Ovary (tissue), 10 donors: ENCODE results near the gene TBL2. TPM values are rescaled to one million over a fixed set of nuclear protein-coding genes. Genes with fewer than 3 reads are reported as not detected.

Experiments
- DNase-seq, 5 donors: peaks; one replicate each; pipeline ENCODE4 v3.0.0-alpha.2; 2019 to 2020
- H3K27ac ChIP-seq, 2 donors: fragments of 200-600 bp; one replicate each; pipeline versions ENCODE4 v1.5.1 to v1.8.0; 2019 to 2022
- H3K27me3 ChIP-seq: fragments of 200-600 bp; one replicate; pipeline ENCODE4 v1.8.0; 2022
- H3K36me3 ChIP-seq: fragments of 200-600 bp; sonication (generic); one replicate; pipeline ENCODE4 v1.5.1; 2019
- H3K4me1 ChIP-seq: one replicate; pipeline ENCODE4 v1.8.1; 2013; ENCODE audit warnings: mild to moderate bottlenecking, moderate library complexity; ENCODE audit not compliant: insufficient read depth
- H3K4me3 ChIP-seq: fragments of 200-600 bp; sonication (generic); one replicate; pipeline ENCODE4 v1.5.1; 2017
- H3K9me3 ChIP-seq, 2 donors: fragments of 200-600 bp in 1 of 2; sonication (generic) in 1 of 2; one replicate each; pipeline versions ENCODE4 v1.5.1 to v1.8.1; 2013 to 2019; ENCODE audit warnings: mild to moderate bottlenecking in 1 of 2, moderate library complexity in 1 of 2
- EP300 ChIP-seq: sonication (generic); formaldehyde crosslinking; IDR thresholded peaks from one replicate; pipeline ENCODE4 v1.6.1; 2017; ENCODE audit warnings: antibody characterized with exemption
- POLR2A ChIP-seq: fragments of 450-650 bp; IDR thresholded peaks from one replicate; pipeline ENCODE4 v1.6.1; 2017; ENCODE audit warnings: antibody characterized with exemption, mild to moderate bottlenecking, moderate library complexity
- WGBS, 3 donors: extraction: QIAGEN DNeasy Blood & Tissue Kit in 1 of 3; methylation state at CpG; one replicate each; pipeline versions ENCODE4 v1.1.5 to v1.1.7; 2013 to 2017; 5-methylcytosine and 5-hydroxymethylcytosine counted together
- intact Hi-C, 4 donors: fragments of 100-400 bp; cut with DNase I; formaldehyde crosslinking; loops; one replicate each; pipeline versions ENCODE4 v1.11.0 to v1.15.1; 2022 to 2023
- long read RNA-seq, 3 donors: library from polyadenylated mRNA in 2 of 3; unstranded in 2 of 3; transcript quantifications; one replicate each; pipeline ENCODE4 v2.0.0 and lab custom pipeline, GENCODE V29; 2021 to 2026
- polyA plus RNA-seq, 2 donors: library from polyadenylated mRNA; stranded (reverse); fragments of 200-250 nt in 1 of 2; fragments of 350-450 nt in 1 of 2; fragmentation: Illumina TruSeq in 1 of 2; extraction: RNeasy Lipid Tissue Mini Kit (QIAGEN cat#74804) in 1 of 2; gene quantifications; one replicate each; pipeline ENCODE4 v1.2.3, GENCODE V29; 2013 to 2014
- total RNA-seq, 7 donors: library from RNA; depleted of rRNA in 2 of 7; stranded (reverse); fragments of >200 nt in 2 of 7; fragmentation: NEBNext Ultra II Directional in 3 of 7; extraction: Animal tissue kit (Norgen Biotek cat#: 25700) in 3 of 7; gene quantifications; one replicate each; pipeline versions ENCODE4 v1.1.0 to v1.2.4, GENCODE V29; 2016 to 2023
- TF ChIP-seq, protein P1 (sequence below), 3 donors: fragments of 450-650 bp in 2 of 3; fragments of 200-600 bp in 1 of 3; IDR thresholded peaks; one replicate each; pipeline versions ENCODE4 v1.5.1 to v1.8.0; 2016 to 2022; ENCODE audit warnings: antibody characterized with exemption in 3 of 3, mild to moderate bottlenecking in 1 of 3
- donor health status: DM: no; HTN: no; CAD: no; lungs with moderate emphysema.
- donor health status: DM: no; HTN: no; CAD: no.
- donor health status: Bipolar disorder and iron deficiency.
- donor health status: DM: yes; HTN: yes; CAD: no.
- donor health status: DM: no; HTN: no; CAD: no.
- donor health status: DM: yes; HTN: yes; CAD: no.

Gene TBL2, protein sequence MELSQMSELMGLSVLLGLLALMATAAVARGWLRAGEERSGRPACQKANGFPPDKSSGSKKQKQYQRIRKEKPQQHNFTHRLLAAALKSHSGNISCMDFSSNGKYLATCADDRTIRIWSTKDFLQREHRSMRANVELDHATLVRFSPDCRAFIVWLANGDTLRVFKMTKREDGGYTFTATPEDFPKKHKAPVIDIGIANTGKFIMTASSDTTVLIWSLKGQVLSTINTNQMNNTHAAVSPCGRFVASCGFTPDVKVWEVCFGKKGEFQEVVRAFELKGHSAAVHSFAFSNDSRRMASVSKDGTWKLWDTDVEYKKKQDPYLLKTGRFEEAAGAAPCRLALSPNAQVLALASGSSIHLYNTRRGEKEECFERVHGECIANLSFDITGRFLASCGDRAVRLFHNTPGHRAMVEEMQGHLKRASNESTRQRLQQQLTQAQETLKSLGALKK
- total RNA-seq (10 to 100 TPM; 32.7 to 47.3 (median 42.5) TPM), polyA plus RNA-seq (10 to 100 TPM; 26.6 to 28.9 TPM)
- long read RNA-seq, donor 1, full-length matches to known transcripts: 337 of 405 reads
- long read RNA-seq, donor 1, partial matches to known transcripts: 21 of 405 reads
- long read RNA-seq, donor 1, other reads (novel, unspliced or antisense): 47 of 405 reads
- long read RNA-seq, donor 2, full-length matches to known transcripts: 13 of 13 reads
- long read RNA-seq, donor 2, partial matches to known transcripts: 0 of 13 reads
- long read RNA-seq, donor 2, other reads (novel, unspliced or antisense): 0 of 13 reads
- long read RNA-seq, donor 3, full-length matches to known transcripts: 76 of 106 reads
- long read RNA-seq, donor 3, partial matches to known transcripts: 2 of 106 reads
- long read RNA-seq, donor 3, other reads (novel, unspliced or antisense): 28 of 106 reads

DNA sequence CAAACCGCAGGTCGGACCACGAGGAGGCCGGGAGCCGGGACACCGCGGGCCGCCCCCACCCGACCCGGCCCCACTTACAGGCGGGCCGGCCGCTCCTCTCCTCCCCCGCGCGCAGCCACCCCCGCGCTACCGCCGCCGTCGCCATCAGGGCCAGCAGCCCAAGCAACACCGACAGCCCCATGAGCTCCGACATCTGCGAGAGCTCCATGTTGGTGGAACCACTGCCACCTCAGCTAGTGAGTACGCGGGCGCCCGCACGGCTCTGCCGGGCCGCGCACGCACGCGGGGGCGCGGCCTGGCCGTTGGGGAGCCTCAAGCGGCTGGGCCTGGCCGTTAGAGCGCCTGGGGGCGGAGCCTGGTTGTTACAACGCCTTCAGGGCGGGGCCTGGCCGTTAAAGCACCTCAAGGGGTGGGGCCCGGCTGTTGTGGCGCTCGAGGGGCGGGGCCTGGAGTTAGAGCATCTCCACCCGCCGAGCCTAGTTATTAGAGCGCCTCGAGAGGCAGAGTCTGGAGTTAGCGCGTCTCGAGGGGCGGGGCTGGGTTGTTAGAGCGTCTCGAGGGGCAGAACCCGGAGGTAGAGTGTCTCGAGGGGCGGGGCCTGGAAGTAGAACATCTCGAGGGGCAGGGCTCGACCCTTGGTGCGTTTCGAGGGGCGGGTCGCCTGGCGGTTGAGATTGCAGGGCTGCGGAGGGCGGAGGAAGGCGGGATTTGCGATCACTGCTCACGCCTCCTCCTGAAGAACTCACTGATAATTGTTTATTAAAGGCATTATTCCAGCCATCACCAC is at the start of gene TBL2:
TBL2 (minus strand) TSS at position 238 of the 787 bp plus-strand sequence; CDS start at position 208, 30 bp downstream.
- DNase-seq: peak; percentile 98 to 100 (median 99)
- intact Hi-C loops: loop anchor here in 1 of 4 donors (10.0 kb wide), 1 partner anchor 54 kb away; the partner anchor contains the start of gene BAZ1B
- WGBS, 3 donors: 0 to 1% (median 0%) methylated on average over 37 to 75 of the region's 75 CpGs

DNA sequence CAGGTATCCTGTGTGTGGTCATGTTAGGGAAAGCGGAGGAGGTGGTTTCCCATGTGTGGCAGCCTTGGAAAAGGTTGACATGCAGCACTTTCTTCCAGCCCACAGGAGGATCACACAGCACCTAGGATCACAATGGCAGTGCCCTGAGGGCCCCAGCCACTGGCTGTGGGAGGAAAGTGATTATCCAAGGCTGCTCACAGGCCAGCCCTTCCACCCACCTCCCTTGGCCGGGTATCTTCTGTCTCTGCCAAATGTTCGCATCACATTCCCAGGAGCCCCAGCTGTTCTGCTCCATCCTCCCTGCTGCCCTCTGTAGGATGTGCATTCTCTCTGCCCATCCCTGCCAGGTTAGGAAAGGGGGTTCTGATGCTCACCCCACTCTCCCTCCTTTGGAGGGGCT is 48.4 kb upstream of the TBL2 start:
- TF ChIP-seq EP300: no peak
- no peak for TF ChIP-seq POLR2A
- TF ChIP-seq, protein P1, sequence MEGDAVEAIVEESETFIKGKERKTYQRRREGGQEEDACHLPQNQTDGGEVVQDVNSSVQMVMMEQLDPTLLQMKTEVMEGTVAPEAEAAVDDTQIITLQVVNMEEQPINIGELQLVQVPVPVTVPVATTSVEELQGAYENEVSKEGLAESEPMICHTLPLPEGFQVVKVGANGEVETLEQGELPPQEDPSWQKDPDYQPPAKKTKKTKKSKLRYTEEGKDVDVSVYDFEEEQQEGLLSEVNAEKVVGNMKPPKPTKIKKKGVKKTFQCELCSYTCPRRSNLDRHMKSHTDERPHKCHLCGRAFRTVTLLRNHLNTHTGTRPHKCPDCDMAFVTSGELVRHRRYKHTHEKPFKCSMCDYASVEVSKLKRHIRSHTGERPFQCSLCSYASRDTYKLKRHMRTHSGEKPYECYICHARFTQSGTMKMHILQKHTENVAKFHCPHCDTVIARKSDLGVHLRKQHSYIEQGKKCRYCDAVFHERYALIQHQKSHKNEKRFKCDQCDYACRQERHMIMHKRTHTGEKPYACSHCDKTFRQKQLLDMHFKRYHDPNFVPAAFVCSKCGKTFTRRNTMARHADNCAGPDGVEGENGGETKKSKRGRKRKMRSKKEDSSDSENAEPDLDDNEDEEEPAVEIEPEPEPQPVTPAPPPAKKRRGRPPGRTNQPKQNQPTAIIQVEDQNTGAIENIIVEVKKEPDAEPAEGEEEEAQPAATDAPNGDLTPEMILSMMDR (IDR thresholded peaks at IDR 0.05): no peak
- H3K27ac ChIP-seq: no peak overlapping the region
- H3K4me3 ChIP-seq: no peak overlapping the region
- no peaks in the 10 kb centered on the region for H3K9me3 ChIP-seq
- 26 to 29% (median 27%) methylated on average over 3 of the region's 3 CpGs for WGBS, 3 donors
- no peaks in the 10 kb centered on the region for H3K27me3 ChIP-seq
- no peaks in the 10 kb centered on the region for H3K36me3 ChIP-seq
- H3K4me1 ChIP-seq: peaks cover 13% of the 10 kb centered on the region
- no peak for DNase-seq
- intact Hi-C loops: no loop called here

More for the DNA sequence above, at the start of gene TBL2:
- Histone ChIP-seq H3K27ac (peak within 1 kb of the TSS; percentile 80 to 88), H3K4me1 (peaks cover 10% of the 10 kb centered on the region), H3K9me3 (no peaks in the 10 kb centered on the region), H3K27me3 (no peaks in the 10 kb centered on the region), H3K4me3 (peak within 1 kb of the TSS; percentile 89), H3K36me3 (no peaks in the 10 kb centered on the region)
- TF ChIP-seq, protein P1 (IDR thresholded peaks at IDR 0.05): peak; percentile 9 to 16 (median 12)
- TF ChIP-seq POLR2A (peak; percentile 92), EP300 (no peak)

DNA sequence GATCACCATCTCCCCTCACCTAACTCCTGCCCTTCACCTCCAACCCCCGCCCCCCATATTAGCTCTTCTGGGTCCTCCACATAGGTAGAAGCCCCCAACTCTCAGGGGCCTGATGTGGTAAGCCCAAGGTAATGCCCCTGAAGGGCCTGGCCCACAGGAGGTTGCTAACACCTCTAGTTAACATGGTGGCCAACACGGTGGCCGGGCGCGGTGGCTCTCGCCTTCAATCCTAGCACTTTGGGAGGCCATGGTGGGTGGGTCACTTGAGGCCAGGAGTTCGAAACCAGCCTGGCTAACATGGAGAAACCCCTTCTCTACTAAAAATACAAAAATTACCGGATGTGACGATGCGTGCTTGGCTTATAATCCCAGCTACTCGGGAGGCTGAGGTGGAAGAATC is 46.9 kb upstream of the TBL2 start:
- Histone ChIP-seq H3K36me3 (no peaks in the 10 kb centered on the region), H3K4me3 (no peak overlapping the region), H3K27me3 (no peaks in the 10 kb centered on the region), H3K9me3 (no peaks in the 10 kb centered on the region), H3K27ac (no peak overlapping the region), H3K4me1 (peaks cover 13% of the 10 kb centered on the region)
- no peak for TF ChIP-seq EP300
- TF ChIP-seq, protein P1 (IDR thresholded peaks at IDR 0.05): no peak
- TF ChIP-seq POLR2A: no peak
- WGBS, 3 donors: 92 to 95% (median 94%) methylated on average over 11 of the region's 11 CpGs
- intact Hi-C loops: no loop called here
- no peak for DNase-seq

DNA sequence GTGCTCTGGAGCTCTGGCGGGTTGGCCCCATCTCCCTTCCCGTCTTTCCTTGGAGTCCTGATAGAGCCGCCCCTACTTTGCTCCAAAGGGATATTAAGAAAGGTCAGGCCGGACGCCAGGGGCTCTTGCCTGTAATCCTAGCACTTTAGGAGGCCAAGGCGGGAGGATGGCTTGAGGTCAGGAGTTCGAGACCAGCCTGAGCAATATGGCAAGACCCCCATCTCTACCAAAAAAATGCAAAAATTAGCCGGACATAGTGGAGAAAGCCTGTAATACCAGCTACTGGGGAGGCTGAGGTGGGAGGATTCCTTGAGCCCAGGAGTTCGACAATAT is 46.3 kb upstream of the TBL2 start:
- no peak overlapping the region for H3K4me3 ChIP-seq
- DNase-seq: no peak
- H3K27ac ChIP-seq: no peak overlapping the region
- intact Hi-C loops: no loop called here
- no peak for TF ChIP-seq EP300
- TF ChIP-seq, protein P1 (IDR thresholded peaks at IDR 0.05): no peak
- no peak for TF ChIP-seq POLR2A
- WGBS, 3 donors: 31 to 45% (median 42%) methylated on average over 9 of the region's 9 CpGs
- no peaks in the 10 kb centered on the region for H3K9me3 ChIP-seq
- H3K4me1 ChIP-seq: peaks cover 13% of the 10 kb centered on the region
- no peaks in the 10 kb centered on the region for H3K36me3 ChIP-seq
- no peaks in the 10 kb centered on the region for H3K27me3 ChIP-seq
